Measurements from ENCODE around the gene SENP7. TPM values are rescaled to one million over a fixed set of nuclear protein-coding genes. Genes with fewer than 3 reads are reported as not detected.

SENP7 gene
- total and polyA plus RNA-seq, 2 experiments from 2014 or later = 5.0 to 9.0 TPM

DNA sequence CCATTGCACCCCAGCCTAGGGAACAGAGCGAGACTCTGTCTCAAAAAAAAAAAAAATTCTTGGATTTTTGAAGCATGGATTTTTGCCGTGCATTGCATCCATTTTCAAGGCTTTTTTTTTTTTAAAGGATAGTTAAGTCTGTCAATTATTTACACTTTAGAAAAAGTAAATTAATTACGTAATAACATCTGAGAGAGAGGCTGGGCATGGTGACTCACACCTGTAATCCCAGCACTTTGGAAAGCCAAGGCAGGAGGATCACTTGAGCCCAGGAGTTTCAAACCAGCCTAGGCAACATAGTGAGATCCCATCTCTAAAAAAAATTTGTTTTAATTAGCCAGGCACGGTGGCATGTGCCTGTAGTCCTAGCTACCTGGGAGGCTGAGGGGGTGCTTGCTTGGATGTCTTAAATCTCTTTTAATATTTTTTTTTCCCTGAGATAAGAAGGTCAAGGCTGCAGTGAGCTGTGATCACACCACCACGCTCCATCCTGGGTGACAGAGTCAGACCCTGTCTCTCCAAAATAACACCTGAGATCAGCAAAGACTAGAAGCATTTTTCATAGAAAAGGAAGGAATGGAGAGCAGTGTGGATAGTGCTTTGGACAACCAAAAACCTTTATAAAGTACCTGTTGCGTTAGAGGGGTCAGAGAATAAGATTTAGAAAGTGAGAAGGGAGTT lies 6.8 kb upstream of the SENP7 start:
- H3F3A ChIP-seq (replicated peaks; ENCODE audit: low read depth) = no peaks in the 10 kb centered on the region
- ATAC-seq (no peak), DNase-seq (ENCODE audit: low spot score) (no peak)
- no peak overlapping the region for H3K27ac Mint-ChIP-seq
- H2AFZ ChIP-seq = no peak overlapping the region
- no peak overlapping the region for H3K4me3 ChIP-seq
- no peak overlapping the region for H3K27ac ChIP-seq (ENCODE audit: low read depth)
- H3K9me2 ChIP-seq (ENCODE audit: insufficient read depth) = peaks cover 6% of the 10 kb centered on the region; the same call in 1 of the 2 replicates
- peaks cover under 1% of the 10 kb centered on the region for H3K27me3 Mint-ChIP-seq (ENCODE audit: insufficient read depth, low read depth, poor library complexity)
- no peaks in the 10 kb centered on the region for H3K79me2 ChIP-seq (replicated peaks; ENCODE audit: insufficient read depth)
- H3K36me3 ChIP-seq (ENCODE audit: insufficient read depth) = no peaks in the 10 kb centered on the region
- no peaks in the 10 kb centered on the region for H3K27me3 ChIP-seq (ENCODE audit: insufficient read depth)
- H3K9me3 Mint-ChIP-seq = peaks cover 6% of the 10 kb centered on the region; the same call in 2 of the 3 replicates
- H3K36me3 Mint-ChIP-seq (ENCODE audit: low read depth) = peaks cover under 1% of the 10 kb centered on the region; the same call in 1 of the 3 replicates
- peaks cover 5% of the 10 kb centered on the region for H3K4me1 ChIP-seq (ENCODE audit: insufficient read depth)
- peaks cover 8% of the 10 kb centered on the region for H3K4me1 Mint-ChIP-seq
- H3K4me2 ChIP-seq = no peak overlapping the region
- H3K4me3 Mint-ChIP-seq = no peak overlapping the region
- no peaks in the 10 kb centered on the region for H4K20me1 ChIP-seq (replicated peaks; ENCODE audit: insufficient read depth)
- TF ChIP-seq CREB1 (CRISPR knock-in tag; IDR thresholded peaks at IDR 0.05; ENCODE audit: low read depth) (no peak), EZH2 (IDR thresholded peaks at IDR 0.05; ENCODE audit: low read depth, unreplicated experiment) (no peak), NANOG (IDR thresholded peaks at IDR 0.05; ENCODE audit: borderline replicate concordance) (no peak), ZNF331 (CRISPR knock-in tag; IDR thresholded peaks at IDR 0.05; ENCODE audit: low read depth) (no peak), ZNF114 (CRISPR knock-in tag; IDR thresholded peaks at IDR 0.05) (no peak)

DNA sequence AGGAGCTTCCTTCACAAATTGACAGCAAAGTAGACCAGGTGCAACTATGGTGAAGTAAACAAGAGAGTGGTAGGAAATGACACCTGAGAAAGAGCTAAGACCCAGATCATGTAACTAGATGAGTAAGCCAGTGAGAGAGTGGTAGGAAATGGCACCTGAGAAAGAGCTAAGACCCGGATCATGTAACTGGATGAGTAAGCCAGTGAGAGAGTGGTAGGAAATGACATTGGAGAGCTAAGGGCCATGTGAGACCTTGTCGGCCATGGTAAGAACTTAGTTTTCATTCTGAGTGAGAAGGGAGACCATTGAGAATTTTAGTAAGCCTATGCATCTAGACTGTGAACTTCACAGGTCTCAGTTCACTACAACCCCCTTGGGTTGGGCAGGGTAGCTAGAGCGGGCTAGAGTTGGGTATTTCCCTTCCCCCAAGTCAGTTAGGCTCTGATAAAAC lies 5.4 kb upstream of the SENP7 start:
- DNase-seq (ENCODE audit: low spot score) (no peak), ATAC-seq (peak; percentile 32; the same call in 1 of the 3 replicates)
- H4K20me1 ChIP-seq (replicated peaks; ENCODE audit: insufficient read depth) = no peaks in the 10 kb centered on the region
- no peak overlapping the region for H3K27ac ChIP-seq (ENCODE audit: low read depth)
- no peaks in the 10 kb centered on the region for H3K79me2 ChIP-seq (replicated peaks; ENCODE audit: insufficient read depth)
- H3K4me1 Mint-ChIP-seq = peaks cover 8% of the 10 kb centered on the region
- TF ChIP-seq JUNB (IDR thresholded peaks at IDR 0.05; ENCODE audit: unreplicated experiment) = no peak
- TF ChIP-seq, protein P1, sequence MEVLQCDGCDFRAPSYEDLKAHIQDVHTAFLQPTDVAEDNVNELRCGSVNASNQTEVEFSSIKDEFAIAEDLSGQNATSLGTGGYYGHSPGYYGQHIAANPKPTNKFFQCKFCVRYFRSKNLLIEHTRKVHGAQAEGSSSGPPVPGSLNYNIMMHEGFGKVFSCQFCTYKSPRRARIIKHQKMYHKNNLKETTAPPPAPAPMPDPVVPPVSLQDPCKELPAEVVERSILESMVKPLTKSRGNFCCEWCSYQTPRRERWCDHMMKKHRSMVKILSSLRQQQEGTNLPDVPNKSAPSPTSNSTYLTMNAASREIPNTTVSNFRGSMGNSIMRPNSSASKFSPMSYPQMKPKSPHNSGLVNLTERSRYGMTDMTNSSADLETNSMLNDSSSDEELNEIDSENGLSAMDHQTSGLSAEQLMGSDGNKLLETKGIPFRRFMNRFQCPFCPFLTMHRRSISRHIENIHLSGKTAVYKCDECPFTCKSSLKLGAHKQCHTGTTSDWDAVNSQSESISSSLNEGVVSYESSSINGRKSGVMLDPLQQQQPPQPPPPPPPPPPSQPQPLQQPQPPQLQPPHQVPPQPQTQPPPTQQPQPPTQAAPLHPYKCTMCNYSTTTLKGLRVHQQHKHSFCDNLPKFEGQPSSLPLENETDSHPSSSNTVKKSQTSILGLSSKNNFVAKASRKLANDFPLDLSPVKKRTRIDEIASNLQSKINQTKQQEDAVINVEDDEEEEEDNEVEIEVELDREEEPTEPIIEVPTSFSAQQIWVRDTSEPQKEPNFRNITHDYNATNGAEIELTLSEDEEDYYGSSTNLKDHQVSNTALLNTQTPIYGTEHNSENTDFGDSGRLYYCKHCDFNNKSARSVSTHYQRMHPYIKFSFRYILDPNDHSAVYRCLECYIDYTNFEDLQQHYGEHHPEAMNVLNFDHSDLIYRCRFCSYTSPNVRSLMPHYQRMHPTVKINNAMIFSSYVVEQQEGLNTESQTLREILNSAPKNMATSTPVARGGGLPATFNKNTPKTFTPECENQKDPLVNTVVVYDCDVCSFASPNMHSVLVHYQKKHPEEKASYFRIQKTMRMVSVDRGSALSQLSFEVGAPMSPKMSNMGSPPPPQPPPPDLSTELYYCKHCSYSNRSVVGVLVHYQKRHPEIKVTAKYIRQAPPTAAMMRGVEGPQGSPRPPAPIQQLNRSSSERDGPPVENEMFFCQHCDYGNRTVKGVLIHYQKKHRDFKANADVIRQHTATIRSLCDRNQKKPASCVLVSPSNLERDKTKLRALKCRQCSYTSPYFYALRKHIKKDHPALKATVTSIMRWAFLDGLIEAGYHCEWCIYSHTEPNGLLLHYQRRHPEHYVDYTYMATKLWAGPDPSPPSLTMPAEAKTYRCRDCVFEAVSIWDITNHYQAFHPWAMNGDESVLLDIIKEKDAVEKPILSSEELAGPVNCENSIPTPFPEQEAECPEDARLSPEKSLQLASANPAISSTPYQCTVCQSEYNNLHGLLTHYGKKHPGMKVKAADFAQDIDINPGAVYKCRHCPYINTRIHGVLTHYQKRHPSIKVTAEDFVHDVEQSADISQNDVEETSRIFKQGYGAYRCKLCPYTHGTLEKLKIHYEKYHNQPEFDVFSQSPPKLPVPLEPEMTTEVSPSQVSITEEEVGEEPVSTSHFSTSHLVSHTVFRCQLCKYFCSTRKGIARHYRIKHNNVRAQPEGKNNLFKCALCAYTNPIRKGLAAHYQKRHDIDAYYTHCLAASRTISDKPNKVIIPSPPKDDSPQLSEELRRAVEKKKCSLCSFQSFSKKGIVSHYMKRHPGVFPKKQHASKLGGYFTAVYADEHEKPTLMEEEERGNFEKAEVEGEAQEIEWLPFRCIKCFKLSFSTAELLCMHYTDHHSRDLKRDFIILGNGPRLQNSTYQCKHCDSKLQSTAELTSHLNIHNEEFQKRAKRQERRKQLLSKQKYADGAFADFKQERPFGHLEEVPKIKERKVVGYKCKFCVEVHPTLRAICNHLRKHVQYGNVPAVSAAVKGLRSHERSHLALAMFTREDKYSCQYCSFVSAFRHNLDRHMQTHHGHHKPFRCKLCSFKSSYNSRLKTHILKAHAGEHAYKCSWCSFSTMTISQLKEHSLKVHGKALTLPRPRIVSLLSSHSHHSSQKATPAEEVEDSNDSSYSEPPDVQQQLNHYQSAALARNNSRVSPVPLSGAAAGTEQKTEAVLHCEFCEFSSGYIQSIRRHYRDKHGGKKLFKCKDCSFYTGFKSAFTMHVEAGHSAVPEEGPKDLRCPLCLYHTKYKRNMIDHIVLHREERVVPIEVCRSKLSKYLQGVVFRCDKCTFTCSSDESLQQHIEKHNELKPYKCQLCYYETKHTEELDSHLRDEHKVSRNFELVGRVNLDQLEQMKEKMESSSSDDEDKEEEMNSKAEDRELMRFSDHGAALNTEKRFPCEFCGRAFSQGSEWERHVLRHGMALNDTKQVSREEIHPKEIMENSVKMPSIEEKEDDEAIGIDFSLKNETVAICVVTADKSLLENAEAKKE (CRISPR knock-in tag; IDR thresholded peaks at IDR 0.05) = no peak
- TF ChIP-seq ZNF114 (CRISPR knock-in tag; IDR thresholded peaks at IDR 0.05) = no peak
- TF ChIP-seq NANOG (IDR thresholded peaks at IDR 0.05; ENCODE audit: borderline replicate concordance) = no peak
- TF ChIP-seq, protein P2, sequence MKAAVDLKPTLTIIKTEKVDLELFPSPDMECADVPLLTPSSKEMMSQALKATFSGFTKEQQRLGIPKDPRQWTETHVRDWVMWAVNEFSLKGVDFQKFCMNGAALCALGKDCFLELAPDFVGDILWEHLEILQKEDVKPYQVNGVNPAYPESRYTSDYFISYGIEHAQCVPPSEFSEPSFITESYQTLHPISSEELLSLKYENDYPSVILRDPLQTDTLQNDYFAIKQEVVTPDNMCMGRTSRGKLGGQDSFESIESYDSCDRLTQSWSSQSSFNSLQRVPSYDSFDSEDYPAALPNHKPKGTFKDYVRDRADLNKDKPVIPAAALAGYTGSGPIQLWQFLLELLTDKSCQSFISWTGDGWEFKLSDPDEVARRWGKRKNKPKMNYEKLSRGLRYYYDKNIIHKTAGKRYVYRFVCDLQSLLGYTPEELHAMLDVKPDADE (IDR thresholded peaks at IDR 0.05) = no peak
- TF ChIP-seq, protein P3, sequence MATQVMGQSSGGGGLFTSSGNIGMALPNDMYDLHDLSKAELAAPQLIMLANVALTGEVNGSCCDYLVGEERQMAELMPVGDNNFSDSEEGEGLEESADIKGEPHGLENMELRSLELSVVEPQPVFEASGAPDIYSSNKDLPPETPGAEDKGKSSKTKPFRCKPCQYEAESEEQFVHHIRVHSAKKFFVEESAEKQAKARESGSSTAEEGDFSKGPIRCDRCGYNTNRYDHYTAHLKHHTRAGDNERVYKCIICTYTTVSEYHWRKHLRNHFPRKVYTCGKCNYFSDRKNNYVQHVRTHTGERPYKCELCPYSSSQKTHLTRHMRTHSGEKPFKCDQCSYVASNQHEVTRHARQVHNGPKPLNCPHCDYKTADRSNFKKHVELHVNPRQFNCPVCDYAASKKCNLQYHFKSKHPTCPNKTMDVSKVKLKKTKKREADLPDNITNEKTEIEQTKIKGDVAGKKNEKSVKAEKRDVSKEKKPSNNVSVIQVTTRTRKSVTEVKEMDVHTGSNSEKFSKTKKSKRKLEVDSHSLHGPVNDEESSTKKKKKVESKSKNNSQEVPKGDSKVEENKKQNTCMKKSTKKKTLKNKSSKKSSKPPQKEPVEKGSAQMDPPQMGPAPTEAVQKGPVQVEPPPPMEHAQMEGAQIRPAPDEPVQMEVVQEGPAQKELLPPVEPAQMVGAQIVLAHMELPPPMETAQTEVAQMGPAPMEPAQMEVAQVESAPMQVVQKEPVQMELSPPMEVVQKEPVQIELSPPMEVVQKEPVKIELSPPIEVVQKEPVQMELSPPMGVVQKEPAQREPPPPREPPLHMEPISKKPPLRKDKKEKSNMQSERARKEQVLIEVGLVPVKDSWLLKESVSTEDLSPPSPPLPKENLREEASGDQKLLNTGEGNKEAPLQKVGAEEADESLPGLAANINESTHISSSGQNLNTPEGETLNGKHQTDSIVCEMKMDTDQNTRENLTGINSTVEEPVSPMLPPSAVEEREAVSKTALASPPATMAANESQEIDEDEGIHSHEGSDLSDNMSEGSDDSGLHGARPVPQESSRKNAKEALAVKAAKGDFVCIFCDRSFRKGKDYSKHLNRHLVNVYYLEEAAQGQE (IDR thresholded peaks at IDR 0.05; ENCODE audit: unreplicated experiment) = no peak
- peaks cover 6% of the 10 kb centered on the region; the same call in 1 of the 2 replicates for H3K9me2 ChIP-seq (ENCODE audit: insufficient read depth)
- no peaks in the 10 kb centered on the region for H3K9me3 Mint-ChIP-seq
- H3K27me3 ChIP-seq (ENCODE audit: insufficient read depth) = no peaks in the 10 kb centered on the region
- no peaks in the 10 kb centered on the region for H3F3A ChIP-seq (replicated peaks; ENCODE audit: low read depth)
- H3K36me3 Mint-ChIP-seq (ENCODE audit: low read depth) = no peaks in the 10 kb centered on the region
- H3K27ac Mint-ChIP-seq = no peak overlapping the region
- no peak overlapping the region for H3K4me3 ChIP-seq
- peaks cover under 1% of the 10 kb centered on the region for H3K27me3 Mint-ChIP-seq (ENCODE audit: insufficient read depth, low read depth, poor library complexity)
- H2AFZ ChIP-seq = peak overlapping the region; percentile 93; the same call in 1 of the 2 replicates
- peaks cover 5% of the 10 kb centered on the region for H3K4me1 ChIP-seq (ENCODE audit: insufficient read depth)
- no peak overlapping the region for H3K4me3 Mint-ChIP-seq
- H3K4me2 ChIP-seq = no peak overlapping the region
- no peaks in the 10 kb centered on the region for H3K36me3 ChIP-seq (ENCODE audit: insufficient read depth)
